IPS DF 4.7 (cell line): Measurements from ENCODE around the gene KIFBP.
"Not testable (repeated sequence)": the region's sequence is repeated elsewhere in the genome, so short reads cannot be mapped to it uniquely, and the experiment has no call there.

Source experiments
- DNase-seq: peaks from one replicate; pipeline ENCODE4 v3.0.0-alpha.2; 2013; ENCODE audit warnings: low spot score; ENCODE audit errors: extremely low read depth

Gene KIFBP

DNA sequence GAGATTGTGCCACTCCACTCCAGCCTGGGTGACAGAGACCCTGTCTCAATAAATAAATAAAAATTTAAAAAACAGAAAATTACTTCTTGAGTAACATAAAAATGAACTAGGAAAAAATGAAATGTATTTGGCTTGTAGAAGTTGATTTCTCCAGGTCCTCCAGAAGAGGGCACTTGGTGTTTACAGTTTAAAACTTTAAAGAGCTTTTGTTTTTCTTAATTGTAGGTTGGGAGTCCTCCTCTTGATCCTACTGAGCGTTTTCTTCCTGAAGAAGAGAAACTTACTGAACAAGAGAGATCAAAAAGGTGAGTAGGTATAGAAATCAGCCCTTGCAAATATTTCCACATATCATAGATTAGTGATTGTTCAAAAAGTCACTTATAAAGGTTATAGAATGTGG is 16.2 kb downstream of the KIFBP start:
- DNase-seq, result no peak

DNA sequence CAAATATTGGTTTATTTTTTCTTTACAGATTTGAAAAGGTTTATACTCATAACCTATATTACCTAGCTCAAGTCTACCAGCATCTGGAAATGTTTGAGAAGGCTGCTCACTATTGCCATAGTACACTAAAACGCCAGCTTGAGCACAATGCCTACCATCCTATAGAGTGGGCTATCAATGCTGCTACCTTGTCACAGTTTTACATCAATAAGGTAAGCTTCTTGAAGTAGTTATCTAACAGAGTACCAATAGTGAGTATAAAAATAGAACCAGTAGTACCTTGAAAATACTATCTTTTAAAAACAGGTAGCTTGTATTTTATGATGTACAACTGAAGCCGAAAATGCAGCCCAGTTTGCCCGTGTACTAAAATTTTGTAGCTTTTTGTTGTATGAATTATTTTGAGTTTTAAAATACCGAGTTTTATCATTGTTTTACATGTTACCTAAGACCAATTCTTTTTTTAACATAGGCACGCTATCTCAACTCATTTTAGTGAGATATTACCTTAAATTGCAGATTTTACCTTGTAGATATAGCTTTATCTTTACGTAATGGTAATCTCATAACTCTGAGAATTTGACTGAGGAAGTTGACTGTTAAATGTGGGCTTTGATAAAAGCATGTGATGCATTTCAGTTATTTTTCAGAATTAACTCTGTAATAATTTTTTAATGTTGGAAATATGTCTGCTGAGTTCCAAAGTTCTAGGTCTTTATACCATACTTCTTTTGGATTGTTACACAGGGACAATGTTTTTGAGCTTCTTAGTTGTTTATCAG is 17.3 kb downstream of the KIFBP start:
- DNase-seq, result no peak

DNA sequence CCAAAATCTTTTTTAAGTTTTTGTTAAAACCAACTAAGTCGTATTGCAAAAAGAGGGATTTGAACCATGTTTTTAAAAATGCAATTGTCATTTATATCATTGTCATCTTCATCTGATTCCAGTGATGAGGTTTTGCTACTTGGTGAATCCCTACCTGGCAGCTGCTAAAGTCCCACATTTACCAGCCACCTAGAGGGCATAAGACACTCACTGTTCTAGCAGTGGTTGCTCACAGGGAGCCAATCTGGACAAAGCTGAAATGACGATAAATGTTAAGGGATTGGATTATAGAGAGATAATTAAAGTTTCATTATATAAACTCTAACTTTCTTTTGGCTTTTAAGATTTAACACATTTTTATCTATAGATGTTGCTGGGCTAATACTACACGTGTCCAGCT is 18.7 kb downstream of the KIFBP start:
- DNase-seq, result no peak

DNA sequence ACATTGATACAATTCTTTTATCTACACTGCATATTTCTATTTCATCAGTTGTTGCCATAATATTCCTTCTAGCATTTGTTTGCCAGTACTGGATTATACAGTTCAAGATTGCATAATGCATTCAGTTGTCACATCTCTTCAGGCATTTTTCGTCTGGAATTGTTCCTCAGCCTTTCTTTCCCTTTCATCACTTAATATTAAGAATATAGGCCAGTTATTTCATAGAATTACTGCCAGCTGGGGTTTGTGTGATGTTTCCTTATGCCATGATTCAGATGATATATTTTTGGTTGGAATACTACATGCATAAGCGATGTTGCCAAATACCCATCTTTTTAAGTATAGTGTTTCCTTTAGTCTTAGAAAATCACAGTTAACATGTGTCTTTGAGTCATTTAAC is 20.8 kb downstream of the KIFBP start:
- DNase-seq, result no peak

DNA sequence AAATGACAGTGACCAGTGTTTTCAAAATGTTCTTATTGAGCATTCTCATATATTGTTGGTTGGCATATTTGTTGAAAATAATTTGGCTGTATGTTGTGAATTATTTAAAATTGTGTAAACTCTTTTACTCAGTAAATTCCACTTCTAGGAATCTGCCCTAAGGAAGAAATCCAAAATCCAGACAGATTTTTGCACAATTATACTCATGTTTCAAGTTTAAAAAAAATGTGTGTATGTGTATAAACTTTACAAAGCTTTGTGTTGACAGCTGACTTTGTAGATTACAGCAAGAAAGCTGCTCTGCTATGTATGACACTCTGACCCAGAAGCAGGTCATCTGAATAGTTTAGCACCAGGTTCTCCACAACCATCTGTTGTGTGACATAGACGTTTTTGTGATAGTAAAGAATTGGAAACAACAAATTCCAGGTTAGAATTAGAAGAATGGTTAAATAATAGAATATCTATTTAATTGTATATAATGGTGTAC is 21.6 kb downstream of the KIFBP start:
- DNase-seq, result no peak

DNA sequence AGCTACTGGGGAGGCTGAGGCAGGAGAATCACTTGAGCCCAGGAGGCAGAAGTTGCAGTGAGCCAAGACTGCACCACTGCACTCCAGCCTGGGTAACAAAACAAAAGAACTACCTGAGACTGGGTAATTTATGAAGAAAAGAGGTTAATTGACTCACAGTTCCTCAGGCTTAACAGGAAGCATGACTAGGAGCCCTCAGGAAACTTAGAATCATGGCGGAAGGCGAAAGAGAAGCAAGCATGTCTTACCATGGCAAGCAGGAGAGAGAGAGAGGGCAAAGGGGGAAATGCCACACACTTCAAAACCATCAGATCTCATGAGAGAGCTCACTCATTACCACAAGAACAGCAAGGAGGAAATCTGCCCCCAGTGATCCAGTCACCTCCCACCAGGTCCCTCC is 24.2 kb downstream of the KIFBP start:
- DNase-seq, result not testable (repeated sequence)

DNA sequence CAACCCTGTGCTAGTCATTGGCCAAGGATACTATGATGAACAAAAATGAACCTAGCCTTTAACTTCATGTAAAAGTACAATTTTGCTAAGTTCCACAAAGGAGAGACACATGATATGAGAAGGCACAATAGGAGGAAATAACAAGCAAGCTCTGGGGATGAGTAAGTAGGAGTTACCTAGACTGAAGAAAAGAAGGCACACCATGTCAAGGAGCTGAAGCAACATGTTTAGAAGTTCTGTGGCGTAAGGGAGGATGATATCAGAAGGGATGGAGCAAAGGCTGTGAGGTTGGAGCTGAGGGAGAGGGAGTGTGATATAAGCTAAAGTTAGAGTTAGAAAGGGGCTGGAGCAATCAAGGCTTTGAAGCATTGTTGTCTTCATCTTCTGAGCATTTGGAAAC is 25.6 kb downstream of the KIFBP start:
- no peak for DNase-seq

DNA sequence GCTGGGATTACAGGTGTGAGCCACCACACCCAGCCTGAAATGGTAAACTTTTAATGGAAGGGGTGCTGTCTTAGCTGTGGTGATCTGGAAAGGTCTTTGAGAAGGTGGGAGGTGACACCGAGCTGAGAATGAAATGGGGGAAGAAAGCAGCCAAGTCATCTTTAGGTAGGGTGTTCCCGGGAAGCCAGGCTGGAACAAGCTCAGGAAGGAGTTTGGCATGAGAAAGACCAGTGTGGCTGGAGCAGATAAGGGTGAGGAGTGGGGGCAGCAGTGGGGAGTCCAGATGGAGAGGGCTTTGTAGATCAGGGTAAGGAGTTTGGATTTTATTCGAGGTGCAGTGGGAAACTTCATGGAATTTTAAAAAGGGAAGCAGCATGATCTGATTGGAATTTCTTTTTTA is 30.0 kb downstream of the KIFBP start:
- DNase-seq, result no peak

DNA sequence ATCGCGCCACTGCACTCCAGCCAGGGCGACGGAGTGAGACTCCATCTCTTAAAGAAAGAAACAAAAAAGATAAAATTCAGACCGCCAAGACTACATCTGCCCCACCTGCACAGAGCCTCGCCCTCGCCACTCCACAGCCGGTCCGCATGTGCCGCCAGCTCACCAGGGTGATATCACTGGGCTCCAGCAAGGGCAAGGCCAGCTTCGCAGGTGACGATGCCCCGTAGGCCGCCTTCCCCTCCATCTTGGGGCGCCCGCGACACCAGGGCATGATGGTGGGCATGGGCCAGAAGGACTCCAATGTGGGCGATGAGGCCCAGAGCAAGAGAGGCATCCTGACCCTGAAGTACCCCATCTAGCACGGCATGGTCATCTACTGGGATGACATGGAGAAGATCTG is 34.0 kb downstream of the KIFBP start:
- no peak for DNase-seq

DNA sequence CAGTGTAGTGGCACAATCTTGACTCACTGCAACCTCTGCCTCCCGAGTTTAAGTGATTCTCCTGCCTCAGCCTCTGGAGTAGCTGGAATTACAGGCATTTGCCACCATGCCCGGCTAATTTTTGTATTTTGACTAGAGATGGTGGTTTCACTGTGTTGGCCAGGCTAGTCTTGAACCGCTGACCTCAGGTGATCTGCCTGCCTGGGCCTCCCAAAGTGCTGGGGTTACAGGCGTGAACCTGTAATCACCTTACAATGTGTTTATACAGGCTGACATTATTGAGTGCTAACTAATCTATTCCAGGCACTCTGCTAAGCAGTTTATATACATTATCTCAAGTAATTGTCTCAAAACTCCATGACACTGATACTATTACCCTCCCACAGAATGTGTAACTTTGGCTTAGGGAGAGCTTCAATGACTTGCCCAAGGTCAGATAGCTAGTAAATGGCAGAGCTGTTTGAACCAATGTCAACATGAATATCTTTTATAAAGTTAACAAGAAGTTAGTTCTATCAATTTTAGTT is 36.8 kb downstream of the KIFBP start:
- no peak for DNase-seq

DNA sequence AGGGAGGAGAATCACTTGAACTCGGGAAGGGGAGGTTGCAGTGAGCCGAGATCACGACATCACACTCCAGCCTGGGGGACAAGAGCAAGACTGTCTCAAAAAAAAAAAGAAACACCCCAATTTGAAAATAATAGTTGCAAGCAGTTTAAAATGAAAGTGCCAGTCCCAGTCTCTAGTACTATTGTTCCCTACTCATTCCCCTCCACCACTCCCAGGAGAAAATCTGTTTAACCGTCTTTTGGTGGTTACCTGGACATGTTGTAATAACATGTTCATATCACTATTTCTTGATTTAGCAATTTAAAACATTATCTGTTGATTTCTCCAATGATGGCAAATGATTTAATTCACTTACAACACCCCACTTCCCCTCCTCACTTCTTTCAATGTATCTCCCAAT is 44.7 kb downstream of the KIFBP start:
- no peak for DNase-seq

DNA sequence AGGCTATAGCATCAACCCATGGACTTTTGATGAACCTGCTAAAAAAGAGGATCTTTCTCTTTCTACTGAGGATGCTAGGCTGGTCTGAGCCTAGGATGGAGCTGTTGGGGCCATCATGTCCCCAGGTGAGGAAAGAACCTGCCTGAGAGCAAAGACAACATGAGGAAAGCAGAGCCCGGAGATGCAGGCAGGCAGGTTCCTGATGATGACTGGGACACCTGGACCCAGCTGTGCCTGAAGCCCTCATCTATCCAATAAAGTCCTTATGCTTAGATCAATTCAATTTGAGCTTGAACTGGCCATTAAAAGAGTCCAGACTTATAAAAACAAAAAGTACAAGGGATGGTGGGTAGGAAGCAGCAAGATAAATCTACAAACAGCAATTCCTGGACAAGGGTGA is 48.9 kb downstream of the KIFBP start:
- DNase-seq, result no peak

DNA sequence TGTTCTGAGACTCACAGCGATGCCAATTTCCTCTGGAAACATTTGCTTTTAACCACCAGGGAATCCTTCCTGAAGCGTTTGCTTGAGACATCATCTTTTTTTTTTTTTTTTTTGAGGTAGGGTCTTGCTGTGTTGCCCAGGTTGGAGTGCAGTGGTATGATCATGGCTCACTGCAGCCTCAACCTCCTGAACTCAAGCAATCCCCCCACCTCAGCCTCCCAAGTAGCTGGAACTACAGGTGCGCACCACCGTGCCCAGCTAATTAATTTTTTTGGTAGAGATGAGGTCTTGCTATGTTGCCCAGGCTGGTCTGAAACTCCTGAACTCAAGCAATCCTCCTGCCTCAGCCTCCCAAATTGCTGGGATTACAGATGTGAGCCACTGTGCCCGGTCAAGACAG is 52.3 kb downstream of the KIFBP start:
- DNase-seq, result not testable (repeated sequence)

DNA sequence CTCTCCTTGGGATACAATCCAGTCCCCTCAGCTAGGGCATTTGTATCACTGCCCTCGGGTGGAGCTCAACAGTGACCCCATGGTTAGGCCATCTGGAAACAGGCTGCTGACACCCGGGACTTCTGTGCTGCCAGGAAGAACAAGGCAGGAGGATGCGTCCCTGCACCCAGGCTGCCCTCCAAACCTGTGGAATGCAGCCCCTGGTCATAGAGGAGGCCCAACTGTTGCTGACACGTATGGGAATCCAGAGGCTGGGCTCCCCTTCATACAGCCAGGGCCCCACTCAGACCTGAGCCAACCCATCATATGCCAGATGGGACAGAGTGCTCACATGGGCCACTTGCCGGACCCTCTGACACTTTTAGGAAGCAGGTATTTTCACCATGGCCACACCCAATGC is 53.8 kb downstream of the KIFBP start:
- no peak for DNase-seq

DNA sequence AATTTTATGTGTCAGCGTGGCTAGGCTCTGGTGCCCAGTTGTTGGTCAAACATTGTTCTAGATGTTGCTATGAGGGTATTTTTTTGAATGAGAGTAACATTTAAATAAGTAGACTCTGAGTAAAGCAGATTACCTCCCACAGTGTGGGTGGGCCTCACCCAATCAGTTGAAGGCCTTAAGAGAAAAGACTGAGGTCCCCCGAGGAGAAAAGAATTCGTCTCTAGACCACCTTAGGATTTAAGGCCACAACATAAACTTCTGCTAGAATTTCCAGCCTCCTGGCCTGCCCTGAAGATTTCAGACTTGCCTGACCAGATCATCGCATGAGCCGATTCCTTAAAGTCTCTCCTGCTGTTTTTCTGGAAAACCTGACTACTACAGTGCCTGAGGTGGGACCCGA is 54.2 kb downstream of the KIFBP start:
- DNase-seq, result no peak

DNA sequence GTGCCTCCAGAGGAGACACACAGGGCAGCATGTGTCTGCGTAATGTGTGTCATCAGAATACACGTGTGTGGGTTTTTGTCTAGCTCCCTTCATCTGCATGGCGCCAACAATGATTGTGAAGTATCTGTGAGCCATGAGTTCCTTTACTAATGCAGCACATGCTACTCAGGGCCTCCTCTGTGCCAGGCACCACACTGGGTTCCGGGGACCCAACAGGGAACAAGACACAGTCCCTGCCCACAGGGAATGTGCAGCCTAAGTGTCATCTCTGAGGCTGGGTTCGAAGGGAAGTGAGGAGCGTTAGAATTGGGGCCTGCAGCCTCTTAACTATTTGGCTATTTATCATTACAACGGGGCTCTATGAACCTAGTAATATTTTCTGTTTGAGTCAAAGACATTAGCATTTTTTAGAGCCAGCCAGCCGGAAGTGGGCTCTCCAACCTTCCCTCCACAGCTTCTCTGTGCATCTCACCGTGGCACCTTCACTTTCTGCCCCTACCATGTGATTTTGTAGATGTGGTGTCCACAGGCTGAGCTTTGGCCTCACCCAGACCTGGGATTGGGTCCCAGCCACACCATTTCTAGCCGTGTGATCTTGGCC is 55.4 kb downstream of the KIFBP start:
- no peak for DNase-seq

DNA sequence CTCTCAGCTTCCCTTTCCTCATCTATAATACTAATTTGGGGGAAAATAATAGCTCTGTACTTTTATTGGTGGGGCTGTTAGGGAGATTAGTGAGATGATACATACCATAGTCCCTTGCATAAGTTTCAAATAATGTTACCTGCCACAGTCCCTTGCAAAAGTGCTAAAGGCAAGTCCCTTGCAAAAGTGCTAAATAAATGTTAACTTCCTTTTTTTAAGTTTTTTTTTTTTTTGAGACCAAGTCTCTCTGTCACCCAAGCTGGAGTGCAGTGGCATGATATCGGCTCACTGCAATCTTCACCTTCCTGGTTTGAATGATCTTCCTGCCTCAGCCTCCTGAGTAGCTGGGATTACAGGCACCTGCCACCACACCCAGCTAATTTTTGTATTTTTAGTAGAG is 55.9 kb downstream of the KIFBP start:
- DNase-seq, result no peak

DNA sequence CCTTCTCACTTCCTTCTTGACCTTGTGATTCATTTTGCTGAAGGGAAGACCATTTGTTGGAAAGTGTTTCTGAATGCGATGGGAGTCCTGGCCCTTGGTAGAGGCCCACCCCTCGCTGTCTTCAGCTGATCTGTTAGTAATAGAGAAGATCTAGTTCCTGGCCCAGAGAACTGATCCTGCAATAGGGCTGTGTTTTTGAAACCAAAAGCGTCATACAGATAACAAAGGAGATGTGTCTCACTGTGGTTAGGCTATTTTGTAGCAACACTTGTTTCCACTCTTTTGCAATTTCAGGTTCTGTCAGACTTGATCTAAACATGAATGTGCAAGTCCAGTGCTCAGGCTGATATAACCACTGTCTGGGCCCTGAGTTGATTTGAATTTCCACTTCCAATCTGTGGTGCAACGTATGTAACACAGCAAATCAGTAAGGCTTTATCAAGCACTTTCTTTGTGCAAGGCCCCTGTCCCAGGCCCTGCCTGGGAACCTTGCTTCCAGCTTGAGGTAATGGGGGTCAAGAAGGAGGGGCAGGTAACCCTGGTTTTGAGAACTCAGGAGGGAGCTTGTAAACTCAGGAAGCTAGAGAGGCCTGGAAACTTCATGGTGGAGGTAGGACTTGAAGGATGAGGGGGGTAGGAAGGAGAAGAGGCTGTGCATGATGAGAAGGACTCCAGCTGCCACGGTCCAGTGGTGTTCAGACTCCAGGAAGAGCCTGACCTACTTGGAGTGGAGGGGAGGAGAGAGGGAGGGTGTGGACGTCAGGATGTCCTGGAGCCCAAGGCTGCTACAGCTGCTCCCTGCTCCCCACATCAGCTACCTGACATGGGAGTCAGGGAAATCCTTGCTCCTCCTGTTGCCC is 57.1 kb downstream of the KIFBP start:
- no peak for DNase-seq

DNA sequence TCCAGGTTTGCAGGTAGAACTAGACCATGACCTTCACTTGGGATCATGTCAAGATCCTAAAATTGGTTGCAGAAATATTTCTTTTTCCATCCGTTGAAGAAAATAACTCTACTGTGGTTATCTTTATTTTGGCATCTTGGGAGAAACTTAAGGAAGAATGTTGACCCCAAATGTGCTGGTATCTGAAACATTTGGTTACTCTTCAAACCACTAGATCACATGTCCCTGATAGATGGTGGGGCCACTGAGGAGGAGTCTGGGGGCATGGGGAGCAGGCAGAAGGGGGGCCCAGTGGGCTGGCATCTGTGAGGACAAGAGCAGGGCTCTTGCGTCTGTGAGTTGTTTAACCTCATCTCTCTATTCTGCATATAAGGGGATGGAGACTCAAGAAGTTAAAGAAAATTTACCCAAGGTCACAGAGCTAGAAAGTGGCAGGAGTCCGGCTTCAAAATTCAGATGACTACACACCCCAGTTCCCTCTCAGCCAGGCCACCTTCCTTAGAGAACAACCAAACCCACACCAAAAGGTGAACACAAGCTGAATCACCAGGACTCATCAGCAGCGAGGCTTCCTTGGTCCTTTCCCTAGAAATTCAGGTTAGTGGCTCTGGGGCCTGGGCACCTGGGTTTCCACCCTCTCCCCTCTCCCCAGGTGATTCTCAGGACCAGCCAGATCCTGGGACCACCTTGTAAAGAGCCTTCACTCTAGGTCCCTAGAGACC is 58.7 kb downstream of the KIFBP start:
- no peak for DNase-seq

DNA sequence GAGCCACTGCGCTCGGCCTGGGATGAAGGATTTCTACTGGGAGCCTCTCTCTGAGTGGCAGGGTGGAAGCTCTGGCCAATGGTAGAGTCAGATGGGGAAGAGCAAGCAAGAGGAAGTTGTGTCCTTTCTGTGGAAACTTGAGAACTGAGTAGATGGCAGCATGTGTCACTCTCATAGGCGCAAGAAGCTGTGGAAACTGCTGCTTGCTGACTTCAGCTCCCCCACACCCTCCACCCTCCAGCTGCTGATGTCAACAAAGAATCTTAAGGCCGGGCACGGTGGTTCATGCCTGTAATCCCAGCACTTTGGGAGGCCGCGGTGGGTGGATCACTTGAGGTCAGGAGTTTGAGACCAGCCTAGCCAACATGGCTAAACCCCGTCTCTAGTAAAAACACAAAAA is 59.5 kb downstream of the KIFBP start:
- no peak for DNase-seq

DNA sequence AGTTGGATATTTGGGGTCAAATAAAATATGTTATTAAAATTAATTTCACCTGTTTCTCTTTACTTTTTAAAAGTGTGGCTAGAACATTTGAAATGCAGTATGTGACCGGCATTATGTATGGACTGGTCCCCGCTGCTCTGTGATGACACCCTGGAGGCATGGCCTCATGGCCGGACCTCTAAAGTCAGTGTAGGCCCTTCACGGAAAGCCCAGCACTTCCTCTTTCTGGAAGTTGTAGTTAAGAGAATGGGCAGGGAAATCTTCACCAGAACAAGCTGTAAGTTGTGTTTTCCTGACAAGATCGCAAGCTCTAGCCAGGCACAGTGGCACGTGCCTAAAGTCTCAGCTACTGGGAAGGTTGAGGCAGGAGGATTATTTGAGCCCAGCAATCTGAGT is 61.0 kb downstream of the KIFBP start:
- no peak for DNase-seq
